22Rv1 (cell line): ENCODE results near the gene ATF6.

Experiments used
- ZFX ChIP-seq: fragments of 450-650 bp; IDR thresholded peaks from 2 replicates; pipeline ENCODE4 v1.6.1; 2017; ENCODE audit warnings: antibody characterized with exemption, borderline replicate concordance
- TF ChIP-seq, protein P1 (sequence below): fragments of 450-650 bp; IDR thresholded peaks from 2 replicates; pipeline ENCODE4 v1.5.1; 2017; ENCODE audit warnings: mild to moderate bottlenecking

DNA sequence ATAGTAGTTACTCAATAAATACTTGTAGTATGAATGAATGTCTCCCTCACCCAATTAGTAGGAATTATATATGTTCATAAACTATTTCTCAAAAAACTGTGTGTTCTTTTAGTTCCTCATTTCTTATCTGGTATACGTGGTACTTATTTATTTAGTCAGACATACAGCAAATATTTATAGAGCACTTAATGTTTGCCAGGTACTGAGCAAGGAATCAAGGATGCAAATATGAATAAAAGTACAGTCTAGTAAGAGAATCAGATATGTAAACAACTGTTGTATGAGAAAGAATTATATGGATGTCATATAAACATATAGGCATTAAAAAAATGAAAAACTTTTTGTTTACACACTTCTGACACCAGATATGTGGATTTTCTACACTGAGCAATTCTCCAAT, 58.5 kb downstream of the ATF6 start:
- TF ChIP-seq, protein P1, sequence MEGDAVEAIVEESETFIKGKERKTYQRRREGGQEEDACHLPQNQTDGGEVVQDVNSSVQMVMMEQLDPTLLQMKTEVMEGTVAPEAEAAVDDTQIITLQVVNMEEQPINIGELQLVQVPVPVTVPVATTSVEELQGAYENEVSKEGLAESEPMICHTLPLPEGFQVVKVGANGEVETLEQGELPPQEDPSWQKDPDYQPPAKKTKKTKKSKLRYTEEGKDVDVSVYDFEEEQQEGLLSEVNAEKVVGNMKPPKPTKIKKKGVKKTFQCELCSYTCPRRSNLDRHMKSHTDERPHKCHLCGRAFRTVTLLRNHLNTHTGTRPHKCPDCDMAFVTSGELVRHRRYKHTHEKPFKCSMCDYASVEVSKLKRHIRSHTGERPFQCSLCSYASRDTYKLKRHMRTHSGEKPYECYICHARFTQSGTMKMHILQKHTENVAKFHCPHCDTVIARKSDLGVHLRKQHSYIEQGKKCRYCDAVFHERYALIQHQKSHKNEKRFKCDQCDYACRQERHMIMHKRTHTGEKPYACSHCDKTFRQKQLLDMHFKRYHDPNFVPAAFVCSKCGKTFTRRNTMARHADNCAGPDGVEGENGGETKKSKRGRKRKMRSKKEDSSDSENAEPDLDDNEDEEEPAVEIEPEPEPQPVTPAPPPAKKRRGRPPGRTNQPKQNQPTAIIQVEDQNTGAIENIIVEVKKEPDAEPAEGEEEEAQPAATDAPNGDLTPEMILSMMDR = no peak
- no peak for TF ChIP-seq ZFX
